Upper lobe of left lung (tissue), 4 donors: ENCODE measurements around the gene OXT.

Experiments used
- CTCF ChIP-seq, 6 experiments: fragments of 450-650 bp in 4 of 6; fragments of 200-600 bp in 2 of 6; sonication (generic) in 2 of 6; IDR thresholded peaks; one replicate each; pipeline ENCODE4 v1.5.1; 2016 to 2019; ENCODE audit warnings: antibody characterized with exemption in 6 of 6
- EP300 ChIP-seq, 4 donors: sonication (generic); formaldehyde crosslinking; IDR thresholded peaks; one replicate each; pipeline ENCODE4 v1.5.1; 2017; ENCODE audit warnings: antibody characterized with exemption in 4 of 4, control low read depth in 2 of 4
- POLR2A ChIP-seq, 4 donors: fragments of 450-650 bp; IDR thresholded peaks; one replicate each; pipeline ENCODE4 v1.5.1; 2016 to 2017; ENCODE audit warnings: antibody characterized with exemption in 4 of 4, mild to moderate bottlenecking in 2 of 4
- POLR2AphosphoS5 ChIP-seq, 2 donors: sonication (generic); formaldehyde crosslinking; IDR thresholded peaks; one replicate each; pipeline ENCODE4 v1.5.1; 2017; ENCODE audit warnings: antibody characterized with exemption in 2 of 2

- TF ChIP-seq CTCF (IDR thresholded peaks at IDR 0.05) (no peak), POLR2A (IDR thresholded peaks at IDR 0.05) (no peak), EP300 (IDR thresholded peaks at IDR 0.05) (no peak), POLR2AphosphoS5 (IDR thresholded peaks at IDR 0.05) (no peak)
These were observed 38.8 kb upstream of the OXT start for GRCh38 chr20:3032624-3033023.
